Stimulated activated CD8-positive, alpha-beta memory T cell treated with anti-CD3 and anti-CD28 coated beads, Interleukin-12 subunit alpha, Interleukin-12 subunit beta, amount 100 ng/mL, for 24 hours (primary cell): ENCODE results near the gene NGEF.
"Not testable (repeated sequence)": the region's sequence is repeated elsewhere in the genome, so short reads cannot be mapped to it uniquely, and the experiment has no call there.

Experiments used
- DNase-seq: peaks from one replicate; pipeline ENCODE4 v3.0.0-alpha.2; 2020; ENCODE audit errors: extremely low read depth

NGEF gene

DNA sequence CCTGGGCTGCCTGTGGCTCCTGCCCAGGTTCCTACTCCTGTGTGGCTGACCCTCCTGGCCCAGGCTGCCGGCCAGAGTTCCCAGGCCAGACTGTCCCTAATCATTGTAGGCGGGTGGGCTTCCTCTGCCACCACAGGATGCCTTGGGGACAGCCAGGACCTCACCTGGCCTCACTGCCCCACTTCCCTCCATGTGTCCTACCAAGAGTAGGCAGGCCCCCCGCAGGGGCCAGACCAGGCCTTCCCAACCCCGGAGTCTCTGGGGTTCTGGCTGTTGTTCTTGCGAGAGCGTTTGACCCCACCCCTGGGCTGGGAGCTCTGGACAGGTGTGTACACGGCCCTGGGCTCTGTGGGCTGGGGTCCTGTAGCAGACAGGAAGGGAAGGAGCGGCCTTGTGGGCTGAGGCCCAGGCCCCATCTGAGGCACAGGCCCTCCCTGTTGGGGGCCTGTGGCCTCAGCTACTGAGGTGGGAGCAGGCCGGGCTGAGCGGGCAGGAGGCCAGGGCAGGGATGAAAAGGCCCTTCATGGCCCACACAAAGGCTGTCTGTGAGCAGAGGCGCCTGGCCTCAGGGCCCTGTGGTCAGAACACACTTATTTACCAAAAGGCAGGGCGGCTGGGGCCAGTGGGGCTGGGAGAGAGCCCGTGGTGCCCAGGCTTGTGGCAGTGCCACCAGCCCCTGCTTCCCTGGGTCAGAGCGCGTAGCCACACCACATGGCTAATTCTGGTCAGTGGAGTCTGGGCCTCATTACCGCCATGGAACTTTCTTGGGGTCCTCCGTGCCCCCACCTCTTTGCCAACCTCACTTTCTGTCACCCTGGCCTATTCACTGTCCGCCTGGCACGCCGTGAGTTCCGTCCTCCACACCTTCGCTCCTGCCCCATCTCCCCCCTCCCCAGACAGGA is 141.0 kb downstream of the NGEF start:
- no peak for DNase-seq

DNA sequence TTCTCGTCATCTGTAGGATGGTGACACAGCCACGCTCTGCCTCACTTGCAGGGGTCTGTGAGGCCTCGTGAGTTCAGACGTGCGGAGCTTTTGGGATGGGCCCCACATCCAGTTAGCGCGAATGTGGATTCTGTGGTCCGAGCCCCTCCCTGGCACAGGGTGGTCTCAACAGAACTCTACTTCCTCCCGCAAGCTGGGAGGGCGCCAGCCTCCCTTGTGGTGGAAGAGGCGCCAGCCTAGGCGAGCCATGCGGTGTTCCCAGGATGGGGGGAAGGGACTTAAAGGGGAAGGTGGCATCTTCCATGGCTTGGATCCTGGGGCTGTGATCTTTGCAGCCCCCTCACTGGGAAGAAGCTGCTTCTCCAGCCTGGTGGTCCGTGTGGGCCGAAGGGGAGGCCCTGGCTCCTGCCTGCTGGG is 141.6 kb downstream of the NGEF start:
- no peak for DNase-seq

DNA sequence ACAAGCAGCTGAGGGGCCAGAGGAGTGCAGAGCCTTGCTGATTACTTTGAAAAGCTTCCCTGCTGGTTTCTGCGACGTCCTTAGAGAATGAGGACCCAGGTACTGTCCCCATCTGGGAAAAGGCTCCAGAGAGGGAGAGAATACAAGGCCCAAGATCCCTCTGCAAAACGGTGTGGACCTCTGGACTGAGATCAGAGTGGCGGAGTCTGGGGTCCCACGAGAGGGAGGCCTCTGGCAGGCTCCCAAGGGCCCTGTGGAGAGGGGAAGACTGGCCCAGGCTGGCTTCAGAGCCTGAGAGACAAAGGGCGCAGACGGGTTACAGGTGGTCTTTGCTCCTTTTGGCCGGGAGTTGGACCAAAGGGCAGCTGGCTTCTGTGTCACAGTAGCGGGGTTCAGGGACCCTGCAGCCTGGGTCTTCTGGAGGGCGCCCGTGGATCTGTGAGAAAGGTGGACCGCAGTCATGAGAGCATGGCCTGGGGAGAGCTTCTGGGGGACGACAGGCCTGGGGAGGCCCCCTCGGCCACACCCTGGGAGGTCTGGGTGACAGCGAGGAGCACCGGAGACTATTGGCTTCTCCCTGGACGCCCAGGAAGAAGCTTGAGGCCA is 142.2 kb downstream of the NGEF start:
- no peak for DNase-seq

DNA sequence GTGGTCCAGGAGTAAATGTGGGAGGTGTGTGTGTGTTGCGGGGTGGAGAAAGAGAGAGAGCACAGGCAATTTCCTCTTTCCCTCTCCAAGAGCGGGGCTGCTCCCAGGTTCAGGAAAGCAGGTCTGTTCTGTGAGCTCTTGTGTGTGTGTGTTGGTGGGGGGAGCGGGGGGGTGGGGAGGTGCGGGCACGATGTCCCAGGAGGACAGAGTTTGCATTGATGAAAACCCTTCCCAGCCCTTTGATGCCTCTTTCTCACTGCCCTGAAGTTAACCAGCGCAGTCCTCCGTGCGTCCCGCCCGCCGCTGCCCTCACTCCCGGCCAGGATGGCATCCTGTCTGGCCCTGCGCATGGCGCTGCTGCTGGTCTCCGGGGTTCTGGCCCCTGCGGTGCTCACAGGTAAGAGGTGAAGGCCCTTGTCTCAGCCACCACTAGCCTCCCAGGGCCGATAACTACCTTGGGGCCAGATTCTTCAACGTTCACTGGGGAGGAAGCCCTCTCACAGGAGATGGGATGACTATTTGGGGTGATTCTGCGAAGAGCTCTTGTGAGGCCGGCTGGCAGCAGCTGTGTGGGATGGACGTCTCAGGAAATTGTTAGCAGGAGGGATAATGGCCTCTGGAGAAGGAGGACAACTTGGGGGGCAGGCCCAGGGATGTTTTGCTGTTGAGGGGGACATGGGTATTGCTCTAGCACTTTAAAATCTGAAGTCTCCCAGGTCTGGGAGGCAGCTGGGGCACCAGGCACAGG is 142.9 kb downstream of the NGEF start, which contains the start of gene SNORC:
Gene SNORC, plus strand, starts transcription at position 247 of the 748 bp plus-strand sequence. Its CDS starts 78 bp downstream, at position 325.
- DNase-seq: no peak

DNA sequence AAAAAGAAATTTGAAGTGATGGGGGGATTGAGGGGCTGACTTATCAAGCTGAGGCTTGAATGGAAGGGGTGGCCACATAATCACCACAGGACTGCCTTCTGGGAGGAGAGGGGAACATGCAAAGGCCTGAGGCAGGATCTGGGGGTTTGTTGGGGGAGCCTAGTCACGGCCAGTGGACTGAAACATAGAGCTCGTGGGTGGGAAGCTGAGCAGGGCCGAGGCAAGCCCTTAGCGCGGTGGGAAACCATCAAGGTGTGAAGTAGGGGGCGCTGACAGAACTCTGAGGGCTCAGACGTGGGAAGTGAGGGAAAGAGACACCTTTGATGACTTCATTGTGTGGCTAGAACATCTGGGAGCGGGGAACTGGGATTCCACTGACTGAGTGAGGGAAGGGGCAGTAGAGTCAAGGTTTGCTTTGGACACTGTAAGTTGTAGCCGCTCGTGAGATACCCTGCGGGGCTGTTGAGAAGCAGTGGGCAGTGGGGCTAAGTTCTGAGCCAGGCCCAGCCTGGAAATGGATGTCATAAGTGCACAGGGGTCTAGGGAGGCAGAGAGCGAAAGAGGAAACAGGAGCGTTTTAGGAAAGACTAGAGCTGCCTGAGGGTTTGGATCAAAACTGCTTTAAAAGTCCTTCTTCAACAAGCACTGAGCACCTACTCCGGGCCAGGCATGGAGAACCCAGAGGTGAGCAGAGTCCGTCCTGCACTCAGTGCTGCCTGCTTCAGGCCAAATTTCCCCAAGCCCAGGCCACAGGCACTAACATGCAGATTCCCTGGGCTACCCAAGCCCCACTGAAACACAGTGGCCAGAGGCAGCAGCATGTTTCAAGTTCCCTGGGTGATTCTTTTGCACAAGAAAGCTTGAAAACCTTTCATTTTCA is 143.7 kb downstream of the NGEF start:
- no peak for DNase-seq

DNA sequence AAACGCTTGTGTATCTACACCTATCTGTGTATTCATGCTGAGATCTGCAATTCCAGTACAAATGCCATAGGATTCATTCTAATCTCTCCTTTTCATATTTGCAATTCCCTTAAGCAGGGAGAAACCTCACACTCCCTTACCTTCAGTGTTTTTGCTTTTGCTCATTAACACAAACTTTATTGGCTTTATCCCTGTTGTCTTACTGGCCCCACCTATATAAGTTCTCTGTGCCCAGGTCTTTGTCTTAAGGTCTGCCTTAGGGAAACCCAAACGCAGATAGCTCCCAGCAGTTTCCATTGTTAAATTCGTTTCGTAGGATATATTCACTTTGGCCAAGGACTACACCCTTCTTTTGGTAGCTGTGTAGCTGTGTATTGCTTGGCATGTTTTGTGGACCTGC is 147.0 kb downstream of the NGEF start:
- no peak for DNase-seq

DNA sequence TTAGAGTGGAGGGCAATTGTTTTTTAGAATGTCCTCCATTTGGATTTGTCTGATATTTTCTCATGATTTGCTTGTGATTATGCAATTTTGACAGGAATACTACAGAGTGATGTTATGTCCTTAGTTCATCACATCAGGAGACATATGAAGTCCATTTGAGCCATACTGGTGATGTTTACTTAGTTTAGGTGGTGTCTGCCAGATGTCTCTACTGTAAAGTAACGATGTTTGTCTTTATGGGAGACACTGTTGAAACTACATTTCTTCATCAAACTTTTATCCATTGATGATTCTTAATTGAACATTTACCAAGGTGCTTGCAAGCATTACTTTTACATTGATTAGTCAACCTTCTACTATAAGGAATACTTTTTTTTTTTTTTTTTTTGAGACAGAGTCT is 147.9 kb downstream of the NGEF start:
- DNase-seq: no peak

DNA sequence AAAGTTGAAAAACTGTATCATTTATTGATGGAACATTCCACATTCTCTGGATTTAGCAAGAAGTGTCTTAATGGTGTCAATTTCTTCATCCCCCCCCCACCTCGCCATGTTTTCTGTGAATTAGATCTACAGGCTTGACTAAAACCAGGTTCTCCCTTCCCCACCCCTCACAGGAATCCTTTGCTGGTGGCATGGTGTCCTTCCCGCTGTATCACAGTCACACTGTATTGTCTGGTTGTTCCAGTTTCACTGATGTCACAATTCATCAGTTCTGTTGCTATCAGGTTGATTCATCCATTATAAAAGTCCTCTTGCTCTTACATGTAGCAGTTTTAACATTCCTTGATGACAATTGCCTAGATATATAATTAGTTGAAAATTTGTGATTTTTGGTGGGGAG is 149.1 kb downstream of the NGEF start:
- no peak for DNase-seq

DNA sequence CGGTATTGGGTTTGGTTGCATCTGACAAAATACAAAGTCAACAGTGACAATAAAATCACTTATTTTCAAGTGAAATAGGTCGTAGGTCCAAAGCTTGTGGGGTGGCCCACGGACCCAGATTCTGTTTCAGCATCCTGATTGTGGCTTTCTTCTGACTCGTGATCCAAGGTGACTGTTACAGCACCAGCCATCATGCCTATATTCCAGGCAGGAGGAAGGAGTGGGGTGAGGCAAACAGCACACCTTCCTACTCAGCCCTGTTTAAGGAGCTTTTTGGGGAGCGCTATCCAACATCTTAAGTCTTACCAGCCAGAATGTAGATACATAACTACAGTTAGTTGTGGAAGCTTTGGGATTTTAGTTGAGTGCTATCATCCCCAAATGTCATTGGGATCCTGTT is 151.7 kb downstream of the NGEF start:
- DNase-seq: no peak

DNA sequence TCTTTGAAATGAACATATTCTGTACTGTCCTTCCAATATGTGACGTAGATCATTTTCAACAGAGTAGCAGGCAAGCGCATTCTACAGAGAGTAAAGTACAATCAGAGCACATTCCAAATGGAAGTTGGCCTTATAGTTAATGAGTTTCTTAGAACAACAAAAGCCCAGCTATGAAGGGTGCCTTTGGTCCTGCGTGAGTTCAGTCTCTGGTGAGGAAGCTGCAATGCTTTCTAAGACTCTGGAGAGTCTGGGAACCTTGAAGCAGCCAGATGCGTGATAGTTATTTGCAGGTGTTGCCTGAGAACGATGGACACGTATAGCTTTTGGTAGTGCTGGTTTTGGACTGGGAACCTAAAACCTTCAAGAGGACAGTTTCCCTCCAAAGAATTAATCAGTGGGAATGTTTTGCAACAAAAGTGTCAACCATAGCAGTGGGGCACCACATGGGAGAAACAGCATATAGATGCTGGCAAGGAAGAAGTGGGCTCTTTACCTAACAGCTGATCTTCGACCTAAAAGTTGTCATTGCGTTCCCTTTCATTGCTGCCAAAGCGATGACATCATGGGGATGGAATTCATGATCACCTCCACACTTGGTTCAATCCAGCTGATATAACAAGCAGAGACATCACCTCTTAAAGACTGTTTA is 152.3 kb downstream of the NGEF start:
- DNase-seq: no peak

DNA sequence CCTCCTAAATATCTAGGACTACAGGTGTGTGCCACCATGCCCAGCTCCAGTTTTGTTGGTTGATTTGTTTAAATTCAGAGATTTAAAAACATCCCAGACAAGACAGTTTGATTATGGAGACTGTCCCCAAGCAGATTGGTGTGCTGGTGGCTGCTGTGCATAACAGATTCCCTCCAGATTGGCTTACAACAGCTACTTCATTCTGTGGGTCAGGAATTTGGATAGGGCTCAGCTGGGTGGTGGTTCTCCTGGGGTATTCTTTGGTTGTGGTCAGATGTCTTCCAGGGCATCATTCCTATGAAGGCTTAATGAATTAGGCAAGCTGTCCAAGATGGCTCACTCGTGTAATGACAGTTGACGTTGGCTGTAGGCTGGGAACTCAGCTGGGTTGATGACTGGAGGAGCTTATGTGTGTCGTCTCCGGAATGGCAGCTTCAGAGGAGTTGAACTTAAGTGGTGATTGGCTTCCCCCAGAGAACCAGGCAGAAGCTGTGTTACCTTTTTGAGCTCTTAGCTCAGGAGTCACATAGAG is 153.6 kb downstream of the NGEF start:
- no peak for DNase-seq

DNA sequence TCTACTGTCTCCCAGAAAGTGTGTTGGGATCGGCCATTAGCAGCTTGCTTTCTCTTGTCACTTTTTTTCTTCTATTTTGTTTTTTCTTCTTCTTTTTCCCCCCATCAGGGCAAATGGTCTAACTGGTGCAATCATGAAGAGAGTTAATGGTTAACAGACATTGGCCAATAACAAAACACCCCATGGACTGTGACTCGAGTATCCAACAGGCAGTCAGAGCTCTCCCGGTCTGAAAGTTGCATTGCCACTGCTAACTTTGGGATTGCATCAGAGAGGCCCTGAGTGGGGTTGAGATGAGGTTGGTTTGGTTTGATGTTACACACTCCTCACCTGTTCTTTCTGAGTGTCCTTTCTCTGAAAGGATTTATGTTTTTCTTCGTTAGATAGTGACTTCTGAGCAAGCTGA is 155.9 kb downstream of the NGEF start:
- no peak for DNase-seq

DNA sequence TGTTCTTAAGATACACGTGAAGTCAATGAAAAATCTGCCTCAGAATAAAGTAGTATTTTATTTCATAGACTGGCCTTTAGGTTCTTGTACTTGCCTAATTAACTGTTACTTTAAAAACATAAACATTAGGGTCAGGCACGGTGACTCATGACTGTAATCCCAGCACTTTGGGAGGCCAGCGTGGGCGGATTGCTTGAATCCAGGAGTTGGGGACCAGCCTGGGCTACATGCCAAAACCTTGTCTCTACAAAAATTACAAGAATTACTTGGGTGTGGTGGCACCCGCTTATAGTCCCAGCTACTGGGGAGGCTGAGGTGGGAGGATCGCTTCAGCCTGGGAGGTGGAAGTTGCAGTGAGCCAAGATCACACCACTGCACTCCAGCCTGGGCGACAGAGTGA is 159.0 kb downstream of the NGEF start:
- DNase-seq: no peak

DNA sequence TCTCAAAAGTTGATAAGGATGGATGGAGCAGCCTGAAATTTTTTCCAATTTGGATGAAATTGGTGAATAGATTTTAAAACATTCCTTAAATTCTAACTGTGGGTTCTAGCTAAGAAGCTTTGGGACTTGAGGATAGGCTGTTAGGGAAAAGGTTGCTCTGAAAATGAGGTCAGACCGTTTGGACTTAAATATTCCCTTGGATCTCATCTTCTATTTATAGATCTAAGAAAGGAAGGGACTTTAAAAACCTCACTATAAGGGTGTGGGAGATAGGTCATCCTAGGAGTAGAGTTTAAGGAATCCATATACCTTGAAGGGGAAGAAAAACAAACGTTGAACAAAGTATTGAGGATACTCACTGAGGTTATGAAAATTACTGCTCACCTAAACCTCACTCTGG is 160.4 kb downstream of the NGEF start:
- no peak for DNase-seq

DNA sequence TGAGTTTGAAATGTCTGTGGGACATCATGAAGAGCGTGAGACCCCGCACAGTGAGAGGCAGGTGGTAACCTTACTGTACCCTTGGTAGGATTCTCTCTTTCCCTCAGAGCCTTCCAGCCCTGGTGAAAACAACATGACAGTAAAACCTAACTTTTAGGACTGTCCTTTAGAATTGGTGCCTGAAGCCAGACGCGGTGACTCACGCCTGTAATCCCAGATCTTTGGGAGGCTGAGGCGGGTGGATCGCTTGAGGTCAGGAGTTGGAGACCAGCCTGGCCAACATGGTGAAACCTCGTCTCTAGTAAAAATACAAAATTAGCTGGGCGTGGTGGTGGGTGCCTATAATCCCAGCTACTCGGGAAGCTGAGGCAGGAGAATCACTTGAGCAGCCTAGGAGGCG is 161.0 kb downstream of the NGEF start:
- DNase-seq: not testable (repeated sequence)

DNA sequence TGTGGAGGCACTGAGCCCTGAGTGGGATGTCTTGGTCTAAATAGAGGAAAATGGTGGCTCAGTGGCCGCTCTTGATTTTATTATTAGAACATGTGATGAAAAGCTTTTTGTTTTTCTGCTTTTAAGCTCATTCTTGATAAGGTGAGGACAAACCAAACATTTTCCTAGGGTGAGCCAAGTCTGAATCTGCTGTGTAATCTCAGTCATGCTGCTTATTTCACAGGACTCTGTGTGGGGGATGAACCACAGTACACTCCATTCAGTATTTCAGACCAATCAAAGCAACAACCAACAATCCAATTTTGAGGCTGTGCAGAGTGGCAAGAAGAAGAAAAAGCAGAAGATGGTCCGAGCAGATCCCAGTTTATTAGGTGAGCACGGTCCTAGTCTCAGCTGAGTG is 163.0 kb downstream of the NGEF start:
- DNase-seq: no peak

DNA sequence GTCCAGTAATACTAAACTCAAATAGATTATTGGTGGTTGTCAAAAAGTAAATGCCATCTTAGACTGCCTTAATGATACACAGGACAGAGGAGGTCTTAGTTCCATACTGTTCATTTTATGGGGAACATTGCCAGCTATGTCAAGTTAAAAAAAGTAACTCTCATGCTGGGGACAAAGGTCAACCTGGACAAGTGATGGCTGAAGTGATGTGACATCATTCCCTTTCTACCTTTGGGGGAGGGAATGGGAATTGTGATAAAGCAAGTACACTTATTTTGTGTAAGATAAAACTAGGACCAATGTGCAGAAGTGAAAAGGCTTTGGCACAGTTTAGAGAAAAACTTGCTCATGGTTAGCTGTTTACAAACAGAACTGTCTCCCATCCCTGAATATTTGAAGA is 167.0 kb downstream of the NGEF start:
- no peak for DNase-seq

DNA sequence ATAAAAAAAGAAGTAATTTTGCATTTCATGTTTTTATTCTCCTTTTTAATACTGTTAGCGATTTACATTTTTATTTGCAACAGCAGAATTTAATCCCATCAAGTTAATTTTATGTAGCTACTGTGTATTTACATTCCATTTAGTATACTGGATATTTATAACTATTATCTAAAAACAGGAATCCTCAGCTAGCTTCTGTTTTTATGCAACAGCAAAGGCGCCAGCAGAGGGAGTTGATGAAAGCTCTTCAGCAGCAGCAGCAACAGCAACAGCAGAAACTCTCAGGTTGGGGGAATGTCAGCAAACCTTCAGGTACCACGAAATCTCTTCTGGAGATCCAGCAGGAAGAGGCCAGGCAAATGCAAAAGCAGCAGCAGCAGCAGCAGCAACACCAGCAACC is 169.2 kb downstream of the NGEF start:
- DNase-seq: no peak

DNA sequence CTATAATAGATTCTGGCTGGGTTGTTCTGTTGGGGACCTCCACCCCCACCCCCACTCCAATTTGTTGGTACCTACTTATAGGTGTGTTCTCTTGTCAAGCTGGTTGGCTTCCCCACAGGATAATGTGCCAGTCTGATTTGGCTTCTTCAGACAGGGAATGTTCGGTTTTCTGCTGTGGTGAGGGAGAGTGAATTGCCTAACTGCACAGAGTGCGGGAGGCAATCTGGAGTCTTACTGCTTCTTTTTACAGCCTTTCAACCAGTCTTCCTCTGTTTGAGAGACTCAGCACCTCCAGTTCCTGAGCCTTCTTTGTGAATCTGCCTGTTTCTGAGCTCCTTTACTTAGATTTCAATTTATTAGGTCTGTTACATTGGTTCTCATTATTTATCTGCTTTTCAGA is 170.4 kb downstream of the NGEF start:
- DNase-seq: no peak

DNA sequence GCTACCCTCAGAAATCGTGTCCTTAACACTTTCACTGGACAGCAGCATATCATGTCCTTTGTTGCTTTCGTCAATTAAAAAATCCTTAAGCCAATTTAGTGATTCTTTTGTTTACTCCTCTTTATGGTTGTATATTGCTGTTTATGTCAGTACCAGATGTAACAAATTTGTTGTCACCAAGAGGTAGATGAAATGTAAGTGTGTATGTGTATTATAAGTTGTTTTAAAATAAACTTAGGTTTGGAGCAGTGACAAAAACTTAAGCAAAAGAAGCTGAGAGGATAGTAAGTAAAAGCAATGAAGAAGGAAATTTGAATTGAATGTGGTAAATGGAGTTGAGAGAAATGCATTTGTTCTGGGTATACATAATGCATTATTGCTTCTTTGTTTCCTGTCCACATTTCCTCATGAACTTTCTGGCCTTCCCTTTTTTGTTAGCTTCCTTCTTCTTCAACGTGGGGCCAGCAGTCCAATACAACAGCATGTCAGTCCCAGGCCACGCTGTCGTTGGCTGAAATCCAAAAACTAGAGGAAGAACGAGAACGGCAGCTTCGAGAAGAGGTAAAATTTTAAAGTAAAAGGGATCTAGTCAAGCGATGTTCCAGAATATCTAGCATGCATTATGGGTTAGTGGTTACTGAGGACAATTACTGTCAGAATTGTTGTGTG is 173.5 kb downstream of the NGEF start:
- no peak for DNase-seq
